ENCODE data around the gene CXCL8. TPM values are rescaled to one million over a fixed set of nuclear protein-coding genes. Genes with fewer than 3 reads are reported as not detected.

The CXCL8 gene
- total RNA-seq, 1 donor, result 2.4 TPM

DNA sequence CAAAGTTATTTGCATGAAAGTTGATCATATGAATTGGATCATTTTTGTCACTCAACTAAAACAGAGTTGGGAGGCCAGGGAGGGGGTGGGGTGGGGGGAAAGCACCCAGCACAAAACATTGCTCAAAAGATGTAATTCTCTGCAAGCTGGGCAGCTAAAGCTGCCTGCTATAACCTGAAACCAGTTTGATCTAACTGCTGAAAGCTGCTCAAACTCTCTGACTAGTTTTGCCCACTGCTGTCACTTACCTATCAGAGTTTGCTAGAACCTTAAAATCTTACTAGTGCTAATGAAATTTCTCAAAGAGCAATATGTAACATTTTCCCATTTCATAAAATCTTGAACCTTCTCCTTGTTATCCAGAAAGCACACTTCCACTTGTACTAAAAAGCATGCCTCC, 10.4 kb downstream of the CXCL8 start:
- H3K4me3 ChIP-seq (ENCODE audit: low read depth, low read length), result no peak overlapping the region
- TF ChIP-seq, protein P1, sequence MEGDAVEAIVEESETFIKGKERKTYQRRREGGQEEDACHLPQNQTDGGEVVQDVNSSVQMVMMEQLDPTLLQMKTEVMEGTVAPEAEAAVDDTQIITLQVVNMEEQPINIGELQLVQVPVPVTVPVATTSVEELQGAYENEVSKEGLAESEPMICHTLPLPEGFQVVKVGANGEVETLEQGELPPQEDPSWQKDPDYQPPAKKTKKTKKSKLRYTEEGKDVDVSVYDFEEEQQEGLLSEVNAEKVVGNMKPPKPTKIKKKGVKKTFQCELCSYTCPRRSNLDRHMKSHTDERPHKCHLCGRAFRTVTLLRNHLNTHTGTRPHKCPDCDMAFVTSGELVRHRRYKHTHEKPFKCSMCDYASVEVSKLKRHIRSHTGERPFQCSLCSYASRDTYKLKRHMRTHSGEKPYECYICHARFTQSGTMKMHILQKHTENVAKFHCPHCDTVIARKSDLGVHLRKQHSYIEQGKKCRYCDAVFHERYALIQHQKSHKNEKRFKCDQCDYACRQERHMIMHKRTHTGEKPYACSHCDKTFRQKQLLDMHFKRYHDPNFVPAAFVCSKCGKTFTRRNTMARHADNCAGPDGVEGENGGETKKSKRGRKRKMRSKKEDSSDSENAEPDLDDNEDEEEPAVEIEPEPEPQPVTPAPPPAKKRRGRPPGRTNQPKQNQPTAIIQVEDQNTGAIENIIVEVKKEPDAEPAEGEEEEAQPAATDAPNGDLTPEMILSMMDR (IDR thresholded peaks at IDR 0.05; ENCODE audit: insufficient read depth, low read length), result no peak
- DNase-seq (ENCODE audit: low read depth), result no peak

DNA sequence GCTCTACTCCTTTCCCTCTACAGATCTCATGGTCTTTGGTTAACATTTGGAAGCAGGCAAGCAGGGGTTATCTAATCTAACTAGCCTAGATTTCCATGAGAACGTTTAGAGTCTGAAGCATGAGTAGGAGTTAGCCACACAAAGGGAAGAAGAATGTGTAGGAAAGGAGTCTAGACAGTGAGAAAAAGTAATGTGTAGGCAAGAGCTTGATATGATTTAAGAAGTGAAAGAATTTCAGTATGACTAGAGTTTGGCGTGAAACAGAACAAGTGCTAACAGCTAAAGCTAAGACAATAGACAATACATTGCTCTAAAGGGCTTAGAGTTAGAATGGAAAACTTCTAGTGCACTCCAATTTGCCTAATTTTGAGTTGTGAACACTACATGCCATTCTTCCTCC, 10.8 kb downstream of the CXCL8 start:
- no peak overlapping the region for H3K4me3 ChIP-seq (ENCODE audit: low read depth, low read length)
- TF ChIP-seq, protein P1 (IDR thresholded peaks at IDR 0.05; ENCODE audit: insufficient read depth, low read length), result no peak
- DNase-seq (ENCODE audit: low read depth), result peak; percentile 60

DNA sequence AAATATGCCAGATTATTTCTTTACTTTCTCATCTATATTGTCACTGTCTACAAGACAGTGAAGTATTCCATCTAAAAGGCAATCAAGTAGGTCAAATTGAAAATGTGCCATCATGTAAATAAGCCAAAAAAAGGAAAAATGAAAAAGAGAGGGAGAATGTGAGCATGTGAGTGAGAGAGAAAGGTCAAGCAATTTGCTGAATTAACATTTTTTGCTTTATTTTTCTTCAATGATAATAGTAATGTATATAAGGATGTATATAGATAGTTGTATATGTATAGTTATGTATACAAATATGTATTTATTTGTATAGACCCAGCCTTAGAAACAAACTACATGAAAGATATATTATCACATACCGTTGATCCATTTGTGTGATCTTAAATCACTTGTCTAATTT, 11.5 kb downstream of the CXCL8 start:
- no peak for DNase-seq (ENCODE audit: low read depth)
- TF ChIP-seq, protein P1 (IDR thresholded peaks at IDR 0.05; ENCODE audit: insufficient read depth, low read length), result no peak
- no peak overlapping the region for H3K4me3 ChIP-seq (ENCODE audit: low read depth, low read length)

DNA sequence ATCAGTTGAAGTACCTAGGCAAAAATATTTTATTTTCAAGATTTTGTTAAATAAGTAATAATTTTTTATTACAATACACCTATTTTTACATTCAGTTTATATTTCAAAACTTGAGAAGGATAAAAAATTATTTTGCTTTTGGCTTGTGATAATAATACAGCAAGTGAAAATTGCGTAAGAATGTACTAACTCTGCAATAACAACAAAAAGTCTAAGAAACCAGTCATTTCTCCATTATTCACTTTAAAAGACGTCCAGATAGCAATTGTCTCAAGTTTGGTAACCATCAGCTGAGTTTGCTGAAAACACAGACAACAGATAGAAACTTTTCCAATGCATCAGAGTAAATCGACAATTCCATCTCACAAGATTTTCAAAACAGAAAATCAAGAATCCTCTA, 12.1 kb downstream of the CXCL8 start:
- TF ChIP-seq, protein P1 (IDR thresholded peaks at IDR 0.05; ENCODE audit: insufficient read depth, low read length), result no peak
- H3K4me3 ChIP-seq (ENCODE audit: low read depth, low read length), result no peak overlapping the region
- DNase-seq (ENCODE audit: low read depth), result no peak

DNA sequence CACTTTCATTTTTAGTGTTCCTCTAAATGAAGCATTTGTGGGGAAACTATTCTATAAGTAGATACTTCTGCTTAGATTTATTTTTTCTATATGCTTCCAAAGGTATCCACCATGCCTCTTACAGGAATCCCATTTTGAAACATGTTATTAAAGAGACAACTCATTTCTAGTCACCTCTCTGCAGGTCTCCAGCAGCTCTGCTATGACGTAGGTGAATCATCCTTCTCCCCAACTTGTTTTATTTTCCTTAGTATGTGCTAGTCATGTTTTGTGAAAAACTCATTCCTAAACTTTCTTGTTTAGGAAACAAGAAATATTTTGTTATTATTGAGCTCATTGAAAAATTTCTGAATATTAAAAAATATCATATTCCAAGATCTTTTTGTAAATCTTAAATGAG, 12.8 kb downstream of the CXCL8 start:
- no peak overlapping the region for H3K4me3 ChIP-seq (ENCODE audit: low read depth, low read length)
- TF ChIP-seq, protein P1 (IDR thresholded peaks at IDR 0.05; ENCODE audit: insufficient read depth, low read length), result no peak
- DNase-seq (ENCODE audit: low read depth), result no peak

DNA sequence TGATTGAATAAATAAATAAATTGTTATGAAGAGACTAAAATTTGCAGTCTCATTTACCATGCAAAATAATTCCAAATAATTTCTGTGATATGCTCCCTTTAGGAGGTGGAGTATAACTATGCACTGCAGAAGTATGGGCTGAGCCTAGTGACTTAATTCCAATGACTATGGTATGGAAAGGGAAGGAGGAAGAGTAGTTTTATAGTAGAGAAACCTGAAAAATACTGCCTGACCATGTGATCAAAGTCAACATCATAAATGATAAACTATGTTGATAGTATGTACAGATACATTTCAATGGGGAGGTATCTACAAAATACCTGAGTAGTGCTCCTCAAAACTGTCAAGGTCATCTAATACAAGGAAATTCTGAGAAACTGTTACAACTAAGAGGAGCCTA, 14.6 kb downstream of the CXCL8 start:
- TF ChIP-seq, protein P1 (IDR thresholded peaks at IDR 0.05; ENCODE audit: insufficient read depth, low read length), result no peak
- DNase-seq (ENCODE audit: low read depth), result no peak
- no peak overlapping the region for H3K4me3 ChIP-seq (ENCODE audit: low read depth, low read length)

DNA sequence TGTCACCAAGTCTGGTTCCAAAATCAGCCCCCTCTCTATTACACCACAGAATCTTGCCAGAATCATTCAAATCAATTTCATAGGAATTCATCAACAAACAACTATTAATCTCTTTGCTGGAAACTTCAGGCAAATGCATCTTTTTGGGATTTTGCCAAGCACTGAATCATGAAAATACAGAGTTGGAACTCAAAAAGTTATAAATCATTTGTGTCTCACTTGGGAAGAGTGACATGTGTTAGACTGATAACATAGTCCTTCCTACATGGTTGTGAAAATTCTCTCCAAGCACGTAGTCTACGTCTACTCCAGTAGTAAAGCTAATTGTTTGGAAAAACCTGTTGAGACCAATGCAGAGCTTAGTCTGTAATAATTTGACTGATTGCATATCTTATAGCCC, 19.0 kb downstream of the CXCL8 start:
- H3K4me3 ChIP-seq (ENCODE audit: low read depth, low read length), result no peak overlapping the region
- DNase-seq (ENCODE audit: low read depth), result no peak
- TF ChIP-seq, protein P1 (IDR thresholded peaks at IDR 0.05; ENCODE audit: insufficient read depth, low read length), result no peak
